Measurements from ENCODE around the gene ATF7. TPM values are rescaled to one million over a fixed set of nuclear protein-coding genes. Genes with fewer than 3 reads are reported as not detected.

Gene ATF7
- total and polyA plus RNA-seq, 10 donors = 6.5 to 52.8 (median 35.4) TPM

DNA sequence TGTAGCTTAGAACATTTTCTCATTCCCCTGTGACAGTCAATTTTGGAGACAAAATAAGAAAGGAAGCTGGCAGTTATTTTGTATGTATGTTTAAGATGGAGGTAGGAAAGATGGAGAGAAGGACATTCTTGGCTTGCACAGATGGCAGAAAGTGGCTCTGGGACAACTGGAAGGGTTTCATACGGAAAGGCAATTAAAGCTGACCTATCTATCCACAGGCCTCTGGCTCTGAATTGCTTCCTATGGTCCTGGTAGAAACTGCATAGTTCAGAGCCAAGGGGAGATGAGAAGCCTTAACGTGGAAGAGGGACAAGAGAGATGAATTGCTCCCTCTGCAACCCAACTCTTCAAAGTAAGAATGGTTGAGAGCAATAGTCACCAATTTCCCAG lies 110.9 kb downstream of the ATF7 start:
- DNase-seq = no peak
- no peak for TF ChIP-seq POLR2A (IDR thresholded peaks at IDR 0.05)
- no peak for TF ChIP-seq POLR2AphosphoS5 (IDR thresholded peaks at IDR 0.05)
- TF ChIP-seq, protein P1, sequence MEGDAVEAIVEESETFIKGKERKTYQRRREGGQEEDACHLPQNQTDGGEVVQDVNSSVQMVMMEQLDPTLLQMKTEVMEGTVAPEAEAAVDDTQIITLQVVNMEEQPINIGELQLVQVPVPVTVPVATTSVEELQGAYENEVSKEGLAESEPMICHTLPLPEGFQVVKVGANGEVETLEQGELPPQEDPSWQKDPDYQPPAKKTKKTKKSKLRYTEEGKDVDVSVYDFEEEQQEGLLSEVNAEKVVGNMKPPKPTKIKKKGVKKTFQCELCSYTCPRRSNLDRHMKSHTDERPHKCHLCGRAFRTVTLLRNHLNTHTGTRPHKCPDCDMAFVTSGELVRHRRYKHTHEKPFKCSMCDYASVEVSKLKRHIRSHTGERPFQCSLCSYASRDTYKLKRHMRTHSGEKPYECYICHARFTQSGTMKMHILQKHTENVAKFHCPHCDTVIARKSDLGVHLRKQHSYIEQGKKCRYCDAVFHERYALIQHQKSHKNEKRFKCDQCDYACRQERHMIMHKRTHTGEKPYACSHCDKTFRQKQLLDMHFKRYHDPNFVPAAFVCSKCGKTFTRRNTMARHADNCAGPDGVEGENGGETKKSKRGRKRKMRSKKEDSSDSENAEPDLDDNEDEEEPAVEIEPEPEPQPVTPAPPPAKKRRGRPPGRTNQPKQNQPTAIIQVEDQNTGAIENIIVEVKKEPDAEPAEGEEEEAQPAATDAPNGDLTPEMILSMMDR (IDR thresholded peaks at IDR 0.05 in 8 of 11, conservative IDR thresholded peaks at IDR 0.05 in 3 of 11) = no peak
- peaks cover 2 to 100% (median 91%) of the 10 kb centered on the region in 6 donors for H3K36me3 ChIP-seq
- H3K27ac ChIP-seq = no peak overlapping the region
- no peaks in the 10 kb centered on the region for H3K4me1 ChIP-seq
- intact Hi-C loops (cut with DNase I; ENCODE audit: low total_unique reads) = no loop called here
- WGBS, 5 donors = 82 to 97% (median 95%) methylated on average over 2 of the region's 2 CpGs
- no peak overlapping the region for H3K4me3 ChIP-seq
- H3K9me3 ChIP-seq = no peaks in the 10 kb centered on the region
- no peaks in the 10 kb centered on the region for H3K27me3 ChIP-seq (replicated peaks in 1 of 7)

DNA sequence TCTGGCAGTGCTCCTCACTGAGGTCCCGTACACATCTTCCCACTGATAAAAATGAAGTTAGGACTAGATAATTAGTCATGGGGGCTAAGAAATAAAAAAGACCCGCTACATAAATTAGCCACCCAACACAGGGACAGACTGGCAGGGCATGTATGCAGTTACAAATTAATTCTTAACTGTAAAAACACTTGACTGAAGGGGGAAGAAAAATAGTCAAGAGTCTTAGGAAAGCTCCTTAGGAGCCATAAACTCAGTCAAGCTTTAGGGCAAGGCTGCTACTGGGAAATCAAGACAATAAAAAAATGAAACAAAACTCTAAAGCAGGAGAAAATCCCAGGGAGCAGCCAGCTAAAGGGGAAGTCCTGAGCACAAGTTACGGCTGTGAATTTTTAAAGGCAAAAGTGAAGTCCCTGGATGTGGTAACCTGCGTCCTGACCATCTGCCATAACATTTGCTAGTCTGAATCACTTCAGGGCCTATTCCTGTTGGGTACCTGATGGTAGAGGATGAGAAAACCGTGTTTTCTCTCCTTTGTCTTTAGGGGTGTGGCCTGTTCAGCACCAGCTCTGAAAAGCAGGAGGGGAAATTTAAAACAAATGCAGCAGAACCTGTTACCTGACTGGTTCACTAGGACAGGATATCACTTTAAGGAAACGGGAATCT lies 111.4 kb downstream of the ATF7 start:
- Histone ChIP-seq H3K4me1 (no peaks in the 10 kb centered on the region), H3K9me3 (no peaks in the 10 kb centered on the region), H3K27me3 (replicated peaks in 1 of 7) (no peaks in the 10 kb centered on the region), H3K36me3 (peaks cover 2 to 100% (median 86%) of the 10 kb centered on the region in 6 donors), H3K27ac (no peak overlapping the region), H3K4me3 (no peak overlapping the region)
- DNase-seq = no peak
- intact Hi-C loops (cut with DNase I; ENCODE audit: low total_unique reads) = no loop called here
- 79 to 87% (median 83%) methylated on average over 6 of the region's 6 CpGs for WGBS, 5 donors
- TF ChIP-seq POLR2AphosphoS5 (IDR thresholded peaks at IDR 0.05) (no peak), POLR2A (IDR thresholded peaks at IDR 0.05) (no peak)
- TF ChIP-seq, protein P1 (IDR thresholded peaks at IDR 0.05 in 8 of 11, conservative IDR thresholded peaks at IDR 0.05 in 3 of 11) = no peak

DNA sequence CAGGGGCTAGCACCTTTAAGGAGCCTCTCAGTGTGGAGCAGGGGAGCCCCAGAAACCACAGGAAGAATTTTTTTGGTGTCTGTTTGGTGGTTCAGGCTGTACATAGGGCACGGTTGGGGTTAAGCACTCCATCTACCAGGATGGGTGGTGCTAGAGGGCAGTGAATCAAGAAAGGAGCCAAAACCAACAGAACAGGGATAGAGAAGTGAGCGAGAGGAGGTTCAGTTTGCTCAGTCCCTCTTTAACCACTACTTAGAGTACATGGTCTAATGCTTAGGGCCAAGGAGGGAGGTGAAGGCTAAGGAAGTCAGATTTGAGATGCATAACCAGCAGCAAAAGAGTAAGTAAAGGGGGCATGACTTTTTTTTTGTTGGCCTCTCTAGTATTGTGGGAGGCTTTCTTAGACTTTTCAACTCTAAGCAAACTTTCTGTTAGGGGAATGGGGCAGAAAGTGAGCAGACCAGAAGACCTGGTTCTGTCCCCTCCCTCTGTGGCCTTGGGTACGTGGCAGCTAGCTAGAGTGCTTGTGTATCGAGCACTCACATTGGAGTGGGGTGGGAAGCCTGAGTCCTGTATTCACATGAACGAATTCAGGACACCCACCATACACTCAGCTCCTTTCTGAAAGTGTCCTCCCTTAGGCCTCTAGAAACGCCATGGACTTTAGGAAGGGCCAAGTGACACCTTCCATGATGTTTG lies 112.3 kb downstream of the ATF7 start:
- Histone ChIP-seq H3K27me3 (replicated peaks in 1 of 7) (no peaks in the 10 kb centered on the region), H3K27ac (no peak overlapping the region), H3K36me3 (peaks cover 0 to 95% (median 78%) of the 10 kb centered on the region in 6 donors), H3K9me3 (no peaks in the 10 kb centered on the region), H3K4me3 (no peak overlapping the region), H3K4me1 (peaks cover 1 to 5% (median 3%) of the 10 kb centered on the region in 6 donors)
- no peak for DNase-seq
- intact Hi-C loops (cut with DNase I; ENCODE audit: low total_unique reads) = no loop called here
- TF ChIP-seq, protein P1 (IDR thresholded peaks at IDR 0.05 in 8 of 11, conservative IDR thresholded peaks at IDR 0.05 in 3 of 11) = no peak
- no peak for TF ChIP-seq POLR2AphosphoS5 (IDR thresholded peaks at IDR 0.05)
- 79 to 87% (median 82%) methylated on average over 6 of the region's 6 CpGs for WGBS, 5 donors

DNA sequence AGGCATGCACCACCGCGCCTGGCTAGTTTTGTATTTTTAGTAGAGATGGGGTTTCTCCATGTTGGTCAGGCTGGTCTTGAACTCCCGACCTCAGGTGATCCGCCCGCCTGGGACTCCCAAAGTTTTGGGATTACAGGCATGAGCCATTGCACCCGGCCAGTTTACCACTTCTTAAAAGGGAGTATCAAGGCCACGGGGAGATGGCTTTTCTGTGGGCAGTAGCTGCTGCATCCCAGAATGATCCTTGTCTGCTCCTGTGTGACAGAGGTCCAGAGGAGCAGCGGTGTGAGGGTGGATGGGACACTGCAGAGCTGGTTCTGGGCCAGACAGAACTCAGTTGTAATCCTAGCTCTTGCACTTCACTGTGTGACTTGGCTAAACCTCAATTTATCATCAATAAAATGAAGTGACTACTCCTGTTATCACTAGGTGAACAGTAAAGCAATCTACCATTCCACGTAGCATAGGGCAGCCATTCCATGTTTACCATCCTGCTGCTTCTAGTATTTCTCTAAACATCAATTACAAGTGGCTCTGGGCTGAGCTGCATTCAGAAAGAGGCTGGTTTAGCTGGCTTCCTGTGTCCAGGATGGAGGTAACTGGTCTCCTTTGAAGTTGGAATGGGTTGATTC lies 115.9 kb downstream of the ATF7 start:
- DNase-seq = no peak
- no peaks in the 10 kb centered on the region for H3K27me3 ChIP-seq (replicated peaks in 1 of 7)
- H3K27ac ChIP-seq = no peak overlapping the region
- H3K9me3 ChIP-seq = no peaks in the 10 kb centered on the region
- H3K36me3 ChIP-seq = peaks cover 0 to 85% (median 66%) of the 10 kb centered on the region in 6 donors
- WGBS, 5 donors = 83 to 95% (median 91%) methylated on average over 9 of the region's 9 CpGs
- no peak overlapping the region for H3K4me3 ChIP-seq
- H3K4me1 ChIP-seq = peaks cover 6 to 15% (median 12%) of the 10 kb centered on the region in 6 donors
- intact Hi-C loops (cut with DNase I; ENCODE audit: low total_unique reads) = no loop called here
- TF ChIP-seq, protein P1 (IDR thresholded peaks at IDR 0.05 in 8 of 11, conservative IDR thresholded peaks at IDR 0.05 in 3 of 11) = no peak
- TF ChIP-seq POLR2AphosphoS5 (IDR thresholded peaks at IDR 0.05) (no peak), POLR2A (IDR thresholded peaks at IDR 0.05) (no peak)

Data from spleen (tissue), 11 donors.